ENCODE data around the gene SVOPL. TPM values are rescaled to one million over a fixed set of nuclear protein-coding genes. Genes with fewer than 3 reads are reported as not detected.
"Not testable (repeated sequence)": the region's sequence is repeated elsewhere in the genome, so short reads cannot be mapped to it uniquely, and the experiment has no call there.

The SVOPL gene
- total and polyA plus RNA-seq, 4 donors = 0.13 to 1.5 (median 0.39) TPM; not detected in 1

DNA sequence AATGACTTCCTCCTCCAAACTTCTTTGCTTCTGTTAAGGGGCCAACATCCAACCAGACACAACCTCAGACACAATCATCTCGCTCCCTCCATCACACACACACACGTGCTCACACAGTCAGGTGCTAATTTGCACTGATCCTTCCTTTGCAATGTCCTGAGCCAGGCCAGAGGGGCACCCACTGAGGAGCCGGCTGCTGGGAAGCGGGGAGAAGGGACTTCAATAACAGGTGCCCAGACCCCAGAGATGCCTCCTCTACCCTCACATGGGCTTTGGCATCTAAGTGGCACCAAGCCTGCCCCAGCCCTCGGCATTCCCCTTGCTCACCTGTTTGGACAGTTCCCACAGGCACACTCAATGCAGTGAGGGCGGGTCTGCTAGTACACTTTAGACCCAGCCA is 34.2 kb upstream of the SVOPL start:
- Histone ChIP-seq H3K9me3 (ENCODE audit: control insufficient read depth in 4 of 4, insufficient read depth in 3 of 4, low read length in 3 of 4) (no peaks in the 10 kb centered on the region), H3K27me3 (ENCODE audit: control insufficient read depth in 3 of 3, insufficient read depth in 3 of 3, low read length in 2 of 3) (no peaks in the 10 kb centered on the region), H3K36me3 (ENCODE audit: control insufficient read depth in 4 of 4, insufficient read depth in 4 of 4, low read length in 4 of 4) (no peaks in the 10 kb centered on the region), H3K4me1 (ENCODE audit: control insufficient read depth in 5 of 5, insufficient read depth in 5 of 5, low read length in 5 of 5) (peaks cover 0 to 3% (median 0%) of the 10 kb centered on the region in 5 donors), H3K4me3 (no peak overlapping the region), H3K9ac (ENCODE audit: insufficient read depth in 1 of 2, low read length in 2 of 2) (no peak overlapping the region), H3K27ac (ENCODE audit: low read depth in 1 of 2, low read length in 1 of 2) (no peak overlapping the region)
- no peak for ATAC-seq (ENCODE audit: insufficient read depth, low FRiP score)
- no peak for TF ChIP-seq CTCF (IDR thresholded peaks at IDR 0.05; ENCODE audit: control extremely low read depth, extremely low read depth)
- WGBS, 2 donors = 75 to 78% methylated on average over 6 of the region's 6 CpGs
- DNase-seq = no peak

DNA sequence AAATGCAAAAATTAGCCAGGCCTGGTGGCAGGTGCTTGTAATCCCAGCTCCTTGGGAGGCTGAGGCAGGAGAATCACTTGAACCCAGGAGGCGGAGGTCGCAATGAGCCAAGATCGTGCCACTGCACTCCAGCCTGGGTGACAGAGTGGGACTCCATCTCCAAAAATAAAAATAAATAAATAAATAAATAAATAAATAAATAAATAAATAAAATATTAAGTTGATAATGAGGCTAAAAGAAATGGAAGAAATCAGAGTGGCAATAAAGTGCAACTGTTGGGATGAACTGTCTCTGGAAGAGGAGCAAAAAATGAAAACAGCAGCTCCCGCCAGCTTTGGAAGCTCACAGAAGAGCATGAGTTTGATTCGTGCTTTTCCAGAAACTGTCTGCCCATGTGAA is 30.6 kb upstream of the SVOPL start:
- H3K4me3 ChIP-seq; H3K9ac ChIP-seq (ENCODE audit: insufficient read depth in 1 of 2, low read length in 2 of 2); DNase-seq; H3K4me1 ChIP-seq (ENCODE audit: control insufficient read depth in 5 of 5, insufficient read depth in 5 of 5, low read length in 5 of 5); ATAC-seq (ENCODE audit: insufficient read depth, low FRiP score); H3K27ac ChIP-seq (ENCODE audit: low read depth in 1 of 2, low read length in 1 of 2); H3K27me3 ChIP-seq (ENCODE audit: control insufficient read depth in 3 of 3, insufficient read depth in 3 of 3, low read length in 2 of 3); H3K36me3 ChIP-seq (ENCODE audit: control insufficient read depth in 4 of 4, insufficient read depth in 4 of 4, low read length in 4 of 4); H3K9me3 ChIP-seq (ENCODE audit: control insufficient read depth in 4 of 4, insufficient read depth in 3 of 4, low read length in 3 of 4): not testable (repeated sequence)
- 92 to 100% methylated on average over 5 of the region's 5 CpGs for WGBS, 2 donors

GRCh38 chr7:138729444-138729843 is 28.3 kb upstream of the SVOPL start:
- H3K27me3 ChIP-seq (ENCODE audit: control insufficient read depth in 3 of 3, insufficient read depth in 3 of 3, low read length in 2 of 3) = no peaks in the 10 kb centered on the region
- ATAC-seq (ENCODE audit: insufficient read depth, low FRiP score) = no peak
- H3K9me3 ChIP-seq (ENCODE audit: control insufficient read depth in 4 of 4, insufficient read depth in 3 of 4, low read length in 3 of 4) = no peaks in the 10 kb centered on the region
- no peak overlapping the region for H3K4me3 ChIP-seq
- H3K27ac ChIP-seq (ENCODE audit: low read depth in 1 of 2, low read length in 1 of 2) = no peak overlapping the region
- no peak for DNase-seq
- H3K4me1 ChIP-seq (ENCODE audit: control insufficient read depth in 5 of 5, insufficient read depth in 5 of 5, low read length in 5 of 5) = no peaks in the 10 kb centered on the region
- H3K36me3 ChIP-seq (ENCODE audit: control insufficient read depth in 4 of 4, insufficient read depth in 4 of 4, low read length in 4 of 4) = no peaks in the 10 kb centered on the region
- TF ChIP-seq CTCF (IDR thresholded peaks at IDR 0.05; ENCODE audit: control extremely low read depth, extremely low read depth) = no peak
- 90 to 93% methylated on average over 9 of the region's 9 CpGs for WGBS, 2 donors
- no peak overlapping the region for H3K9ac ChIP-seq (ENCODE audit: insufficient read depth in 1 of 2, low read length in 2 of 2)

DNA sequence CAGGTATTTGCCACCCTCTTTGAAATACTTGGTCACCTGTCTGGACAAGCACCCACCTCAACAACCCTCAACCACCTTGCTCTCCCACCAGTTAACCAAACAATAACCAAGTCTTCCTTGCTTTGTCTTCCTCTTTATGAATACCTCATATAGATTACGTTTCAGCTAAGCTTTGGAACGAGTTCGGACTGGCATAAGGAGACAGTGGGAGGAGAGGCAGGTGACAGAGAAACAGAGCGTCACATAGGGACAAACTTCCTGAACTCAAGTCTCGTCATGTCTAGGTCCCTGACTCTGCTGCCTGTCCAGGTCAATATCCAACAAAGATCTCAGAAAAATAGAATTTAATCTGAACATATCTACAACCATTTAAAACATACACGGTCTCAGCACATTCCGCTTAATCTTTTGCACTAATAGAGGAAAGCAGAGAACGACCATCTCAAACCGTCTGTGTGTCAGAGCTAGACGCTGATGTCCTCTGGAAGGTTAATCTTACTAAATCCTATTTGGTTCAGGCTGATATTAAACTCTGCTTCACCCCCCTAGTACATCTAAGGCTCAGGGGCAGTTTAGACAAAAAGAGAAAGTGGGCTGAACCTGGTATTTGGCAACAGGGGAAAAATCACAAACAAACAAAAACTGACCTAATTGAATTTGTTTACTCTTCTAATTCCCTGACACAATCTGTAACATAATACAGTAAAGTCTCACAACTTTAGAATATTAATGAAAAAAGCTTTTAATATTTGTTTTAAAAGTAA is 26.4 kb upstream of the SVOPL start:
- Histone ChIP-seq H3K9me3 (ENCODE audit: control insufficient read depth in 4 of 4, insufficient read depth in 3 of 4, low read length in 3 of 4) (no peaks in the 10 kb centered on the region), H3K4me1 (ENCODE audit: control insufficient read depth in 5 of 5, insufficient read depth in 5 of 5, low read length in 5 of 5) (no peaks in the 10 kb centered on the region), H3K27ac (ENCODE audit: low read depth in 1 of 2, low read length in 1 of 2) (no peak overlapping the region), H3K4me3 (no peak overlapping the region), H3K27me3 (ENCODE audit: control insufficient read depth in 3 of 3, insufficient read depth in 3 of 3, low read length in 2 of 3) (no peaks in the 10 kb centered on the region), H3K36me3 (ENCODE audit: control insufficient read depth in 4 of 4, insufficient read depth in 4 of 4, low read length in 4 of 4) (no peaks in the 10 kb centered on the region), H3K9ac (ENCODE audit: insufficient read depth in 1 of 2, low read length in 2 of 2) (no peak overlapping the region)
- DNase-seq (no peak), ATAC-seq (ENCODE audit: insufficient read depth, low FRiP score) (no peak)
- WGBS, 2 donors = 84 to 90% methylated on average over 10 of the region's 10 CpGs
- no peak for TF ChIP-seq CTCF (IDR thresholded peaks at IDR 0.05; ENCODE audit: control extremely low read depth, extremely low read depth)

Data from lung (tissue), 12 donors.